Activated naive CD4-positive, alpha-beta T cell (primary cell): ENCODE results near the gene ACVR1B.

Experiments
- DNase-seq, 4 experiments: peaks; one replicate each; lab custom pipeline; 2025; lab: John Stamatoyannopoulos, UW

ACVR1B gene

GRCh38 chr12:51951199-51951842 lies at the start of gene ACVR1B:
ACVR1B (plus strand) TSS chr12:51951699; CDS start chr12:51951744, 45 bp downstream.
- DNase-seq = peak; percentile 69 to 89 (median 76)

GRCh38 chr12:51901881-51902280 lies 49.6 kb upstream of the ACVR1B start:
- DNase-seq = no peak

GRCh38 chr12:51904951-51905470 lies 46.5 kb upstream of the ACVR1B start:
- no peak for DNase-seq

- no peak for DNase-seq
These were observed 45.7 kb upstream of the ACVR1B start for GRCh38 chr12:51905471-51906429.

- DNase-seq = no peak
These were observed 44.9 kb upstream of the ACVR1B start for GRCh38 chr12:51906430-51907082.

GRCh38 chr12:51907083-51907855 lies 44.2 kb upstream of the ACVR1B start, which contains the start of gene ACVRL1:
ACVRL1 (plus strand) TSS chr12:51907504; CDS start chr12:51912475, 4,971 bp downstream.
- DNase-seq = no peak

- no peak for DNase-seq
These were observed 43.6 kb upstream of the ACVR1B start for GRCh38 chr12:51907856-51908425.

GRCh38 chr12:51908876-51909592 lies 42.5 kb upstream of the ACVR1B start:
- DNase-seq = no peak

GRCh38 chr12:51910168-51910567 lies 41.3 kb upstream of the ACVR1B start:
- DNase-seq = no peak

- DNase-seq = no peak
These were observed 40.8 kb upstream of the ACVR1B start for GRCh38 chr12:51910691-51911090.

GRCh38 chr12:51911307-51911706 lies 40.2 kb upstream of the ACVR1B start:
- DNase-seq = no peak

GRCh38 chr12:51911788-51912711 lies 39.4 kb upstream of the ACVR1B start:
- no peak for DNase-seq

- DNase-seq = no peak
These were observed 38.1 kb upstream of the ACVR1B start for GRCh38 chr12:51913071-51914033.

- no peak for DNase-seq
These were observed 37.2 kb upstream of the ACVR1B start for GRCh38 chr12:51914034-51914923.

- DNase-seq = no peak
These were observed 36.4 kb upstream of the ACVR1B start for GRCh38 chr12:51915003-51915625.

GRCh38 chr12:51915951-51916350 lies 35.5 kb upstream of the ACVR1B start:
- DNase-seq = no peak
